Keratinocyte (primary cell): ENCODE results near the gene ITGA7.

ENCODE experiments used
- CTCF ChIP-seq, 3 experiments: IDR thresholded peaks in 1 of 3; conservative IDR thresholded peaks in 1 of 3; optimal IDR thresholded peaks in 1 of 3; 2 replicates in 2 of 3; 3 replicates in 1 of 3; pipeline versions ENCODE3 to v1.5.1; 2011; ENCODE audit warnings: low read length in 3 of 3, mild to moderate bottlenecking in 3 of 3, moderate library complexity in 2 of 3, control low read depth in 1 of 3, inconsistent platforms in 1 of 3; ENCODE audit not compliant: insufficient read depth in 2 of 3; ENCODE audit errors: extremely low read depth in 1 of 3
- EZH2 ChIP-seq: IDR thresholded peaks from one replicate; pipeline ENCODE4 v1.6.1; 2012; ENCODE audit warnings: inconsistent platforms, mild to moderate bottlenecking, low read length, moderate library complexity

DNA sequence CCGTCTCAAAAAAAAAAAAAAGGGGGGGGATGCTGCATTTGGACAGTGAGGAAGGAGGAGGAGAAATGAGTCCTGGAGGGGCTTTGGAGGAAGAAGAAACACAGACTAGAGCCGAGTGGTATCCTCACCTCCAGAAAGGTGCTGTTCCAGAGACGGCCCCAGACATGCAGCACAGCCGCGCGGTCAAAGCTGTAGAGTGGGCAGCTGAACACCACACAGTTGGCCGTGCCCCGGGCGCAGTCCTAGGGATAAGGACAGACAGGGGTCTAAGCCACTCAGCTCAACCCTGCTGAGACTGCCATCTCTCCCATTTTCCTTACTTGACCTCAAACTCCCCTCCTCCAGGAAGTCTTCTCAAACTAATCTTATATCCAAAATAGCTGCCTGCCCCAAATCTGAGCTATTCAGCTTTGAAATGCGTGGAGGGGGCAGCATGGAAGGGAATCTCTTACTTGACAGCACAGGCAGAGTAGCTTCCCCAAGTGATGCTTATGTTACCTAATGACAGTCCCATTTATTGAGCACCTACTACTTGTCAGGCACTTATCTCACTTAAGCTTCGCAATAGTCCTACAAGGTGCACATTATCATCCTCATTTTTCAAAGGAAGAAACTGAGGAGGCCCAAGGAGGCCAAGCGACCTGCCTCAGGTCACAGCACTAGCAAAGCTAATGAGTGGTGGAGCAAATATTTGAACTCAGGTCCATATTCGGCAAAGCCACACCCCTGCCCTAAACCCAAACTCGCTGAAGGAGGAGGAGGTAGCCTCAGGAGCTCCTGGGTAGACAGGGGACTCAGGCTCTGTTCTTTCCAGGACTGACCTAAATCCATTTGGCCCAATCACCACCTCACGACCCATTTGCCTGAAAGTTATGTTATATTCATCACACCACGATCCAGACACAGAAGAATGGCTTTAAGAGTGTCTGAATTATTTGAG is 18.7 kb downstream of the ITGA7 start:
- TF ChIP-seq CTCF (optimal IDR thresholded peaks at IDR 0.05 in 1 of 3, IDR thresholded peaks at IDR 0.05 in 1 of 3, conservative IDR thresholded peaks at IDR 0.05 in 1 of 3; ENCODE audit: extremely low read depth in 1 of 3, insufficient read depth in 2 of 3, low read length in 3 of 3) (no peak), EZH2 (no peak)
